ENCODE measurements around the gene VAT1L. TPM values are rescaled to one million over a fixed set of nuclear protein-coding genes. Genes with fewer than 3 reads are reported as not detected.

Gene VAT1L
- total and polyA plus RNA-seq, 12 donors = 18.1 to 103 (median 38.2) TPM

- Histone ChIP-seq H3K9me3 (replicated peaks in 1 of 3) (no peaks in the 10 kb centered on the region), H3K4me1 (replicated peaks in 1 of 2) (peaks cover 10 to 24% of the 10 kb centered on the region in 2 donors), H3K4me3 (no peak overlapping the region), H3K27ac (no peak overlapping the region), H3K36me3 (replicated peaks in 1 of 2) (no peaks in the 10 kb centered on the region), H3K27me3 (no peaks in the 10 kb centered on the region)
- intact Hi-C loops (cut with DNase I) = no loop called here
- 35 to 56% (median 45%) methylated on average over 2 of the region's 2 CpGs for WGBS, 4 donors
- DNase-seq = no peak
- TF ChIP-seq CTCF (IDR thresholded peaks at IDR 0.05) = no peak
These were observed 26.1 kb upstream of the VAT1L start for GRCh38 chr16:77762262-77762661.

GRCh38 chr16:77763994-77764393 lies 24.4 kb upstream of the VAT1L start:
- H3K36me3 ChIP-seq (replicated peaks in 1 of 2) = no peaks in the 10 kb centered on the region
- H3K27ac ChIP-seq = peak overlapping the region in 4 of 5 donors; percentile 54 to 88 (median 73)
- intact Hi-C loops (cut with DNase I) = no loop called here
- TF ChIP-seq CTCF (IDR thresholded peaks at IDR 0.05) = no peak
- TF ChIP-seq POLR2A (IDR thresholded peaks at IDR 0.05) = no peak
- H3K27me3 ChIP-seq = no peaks in the 10 kb centered on the region
- H3K9me3 ChIP-seq (replicated peaks in 1 of 3) = no peaks in the 10 kb centered on the region
- H3K4me1 ChIP-seq (replicated peaks in 1 of 2) = peaks cover 10 to 24% of the 10 kb centered on the region in 2 donors
- no peak for DNase-seq
- H3K4me3 ChIP-seq = no peak overlapping the region
- WGBS, 4 donors = 89 to 100% (median 100%) methylated on average over 1 of the region's 1 CpG

- intact Hi-C loops (cut with DNase I) = no loop called here
- peaks cover 6 to 7% of the 10 kb centered on the region in 2 donors for H3K4me1 ChIP-seq (replicated peaks in 1 of 2)
- TF ChIP-seq POLR2A (IDR thresholded peaks at IDR 0.05) (no peak), CTCF (IDR thresholded peaks at IDR 0.05) (no peak)
- WGBS, 4 donors = 54 to 80% (median 72%) methylated on average over 4 of the region's 4 CpGs
- no peaks in the 10 kb centered on the region for H3K36me3 ChIP-seq (replicated peaks in 1 of 2)
- H3K9me3 ChIP-seq (replicated peaks in 1 of 3) = no peaks in the 10 kb centered on the region
- no peaks in the 10 kb centered on the region for H3K27me3 ChIP-seq
- H3K4me3 ChIP-seq = no peak overlapping the region
- H3K27ac ChIP-seq = peak overlapping the region in 2 of 5 donors; percentile 13 to 17
- peak in 5 of 7 donors; percentile 22 to 58 (median 43) for DNase-seq
These were observed 21.2 kb upstream of the VAT1L start for GRCh38 chr16:77767211-77767610.

- no peak overlapping the region for H3K4me3 ChIP-seq
- WGBS, 4 donors = 67 to 72% (median 70%) methylated on average over 3 of the region's 3 CpGs
These were observed 20.5 kb upstream of the VAT1L start for GRCh38 chr16:77767826-77768225.

More at GRCh38 chr16:77767826-77768225, 20.5 kb upstream of the VAT1L start:
- intact Hi-C loops (cut with DNase I) = no loop called here
- Histone ChIP-seq H3K36me3 (replicated peaks in 1 of 2) (no peaks in the 10 kb centered on the region), H3K4me1 (replicated peaks in 1 of 2) (peaks cover 6 to 7% of the 10 kb centered on the region in 2 donors), H3K9me3 (replicated peaks in 1 of 3) (no peaks in the 10 kb centered on the region), H3K27ac (no peak overlapping the region), H3K27me3 (no peaks in the 10 kb centered on the region)
- TF ChIP-seq CTCF (IDR thresholded peaks at IDR 0.05) (no peak), POLR2A (IDR thresholded peaks at IDR 0.05) (no peak)
- no peak for DNase-seq

All from adrenal gland (tissue), 12 donors.